C4-2B (cell line): ENCODE data around the gene CHN2.

Experiments
- H3K27ac ChIP-seq: fragments of 450-650 bp; 2 replicates; pipeline ENCODE4 v1.5.1; 2017
- CTCF ChIP-seq: fragments of 450-650 bp; conservative IDR thresholded peaks from 2 replicates; pipeline ENCODE4 v1.5.1; 2017; ENCODE audit warnings: mild to moderate bottlenecking
- ZFX ChIP-seq: fragments of 450-650 bp; IDR thresholded peaks from 2 replicates; pipeline ENCODE4 v1.6.1; 2017

The CHN2 gene

DNA sequence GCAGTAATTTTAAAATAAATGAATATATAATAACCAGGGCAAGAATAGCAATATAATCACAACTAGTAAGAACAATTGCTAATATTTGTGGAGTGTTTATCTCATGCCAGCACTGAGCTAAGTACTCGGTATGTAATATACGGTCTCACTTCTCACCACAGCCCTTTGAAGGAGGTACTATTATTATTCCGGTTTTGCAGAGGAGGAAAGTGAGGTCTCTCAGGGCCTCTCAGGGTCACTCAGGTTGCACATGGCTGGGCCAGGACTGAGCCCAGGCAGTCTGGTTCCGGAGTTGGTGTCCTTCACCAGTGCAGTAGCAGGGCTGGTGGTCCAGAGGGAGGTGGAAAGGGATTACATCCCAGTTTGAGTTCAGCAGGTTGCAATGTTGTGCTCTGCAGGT lies 80.9 kb downstream of the CHN2 start:
- no peak overlapping the region for H3K27ac ChIP-seq
- TF ChIP-seq ZFX (no peak), CTCF (no peak)

DNA sequence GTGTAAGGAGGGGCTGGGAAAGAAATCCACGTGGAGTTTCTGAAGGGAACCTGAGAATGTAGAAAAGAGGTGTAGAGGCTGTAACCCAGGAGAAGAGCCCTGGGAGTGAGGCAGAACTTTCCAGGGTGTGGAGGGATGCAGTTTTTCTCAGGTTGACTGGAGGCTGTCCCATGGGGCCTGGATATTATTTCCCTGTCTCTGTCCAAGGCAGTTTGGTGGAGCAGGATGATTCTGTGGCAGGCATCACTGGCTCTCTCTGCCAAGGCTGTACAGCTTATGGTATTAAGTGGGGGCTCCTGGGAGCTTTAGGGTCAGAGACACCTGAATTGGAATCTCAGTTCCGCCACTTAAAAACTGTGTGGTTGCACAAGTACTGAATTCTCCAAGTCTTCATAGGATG lies 81.6 kb downstream of the CHN2 start:
- no peak overlapping the region for H3K27ac ChIP-seq

GRCh38 chr7:29276806-29277205 lies 82.2 kb downstream of the CHN2 start:
- no peak for TF ChIP-seq CTCF
- no peak for TF ChIP-seq ZFX
- H3K27ac ChIP-seq, result no peak overlapping the region

More for the DNA sequence above, 81.6 kb downstream of the CHN2 start:
- TF ChIP-seq ZFX, result no peak
- TF ChIP-seq CTCF, result no peak

- TF ChIP-seq CTCF (no peak), ZFX (no peak)
- no peak overlapping the region for H3K27ac ChIP-seq
These were observed 83.1 kb downstream of the CHN2 start for GRCh38 chr7:29277436-29278215.

DNA sequence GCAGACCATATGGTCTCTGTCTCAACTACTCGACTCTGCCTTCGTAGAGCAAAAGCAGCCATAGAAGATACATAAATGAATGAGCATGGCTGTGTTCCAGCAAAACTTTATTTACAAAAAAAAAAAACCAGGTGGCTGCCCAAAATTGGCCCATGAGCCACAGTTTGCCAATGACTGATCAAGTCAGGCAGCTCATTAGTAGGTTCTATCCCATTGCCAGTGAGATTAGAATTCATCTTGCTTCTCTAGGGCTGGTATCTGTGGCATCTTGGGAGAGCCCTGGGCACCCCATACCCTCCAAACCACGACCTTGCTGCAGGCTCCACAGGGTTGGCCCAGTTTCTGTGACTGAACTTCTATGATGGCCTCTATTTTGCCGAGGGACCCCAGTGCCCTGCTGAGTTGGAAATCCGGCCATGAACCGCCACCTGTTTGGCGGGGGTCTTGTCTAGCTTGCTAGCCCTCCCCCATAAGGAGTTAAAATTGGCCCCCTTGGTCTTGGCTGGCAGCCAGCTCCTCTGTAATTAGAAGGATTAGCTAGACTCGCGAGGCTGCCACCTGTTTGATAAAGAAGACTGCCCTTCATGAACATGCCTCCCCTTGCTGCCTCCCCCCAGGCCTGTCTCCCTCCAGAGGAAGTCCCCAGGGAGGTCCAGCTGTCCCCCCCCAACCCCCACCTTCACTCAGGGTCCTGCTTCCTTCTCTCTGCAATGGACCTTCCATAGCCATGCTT lies 83.9 kb downstream of the CHN2 start:
- H3K27ac ChIP-seq, result no peak overlapping the region
- no peak for TF ChIP-seq CTCF
- no peak for TF ChIP-seq ZFX

DNA sequence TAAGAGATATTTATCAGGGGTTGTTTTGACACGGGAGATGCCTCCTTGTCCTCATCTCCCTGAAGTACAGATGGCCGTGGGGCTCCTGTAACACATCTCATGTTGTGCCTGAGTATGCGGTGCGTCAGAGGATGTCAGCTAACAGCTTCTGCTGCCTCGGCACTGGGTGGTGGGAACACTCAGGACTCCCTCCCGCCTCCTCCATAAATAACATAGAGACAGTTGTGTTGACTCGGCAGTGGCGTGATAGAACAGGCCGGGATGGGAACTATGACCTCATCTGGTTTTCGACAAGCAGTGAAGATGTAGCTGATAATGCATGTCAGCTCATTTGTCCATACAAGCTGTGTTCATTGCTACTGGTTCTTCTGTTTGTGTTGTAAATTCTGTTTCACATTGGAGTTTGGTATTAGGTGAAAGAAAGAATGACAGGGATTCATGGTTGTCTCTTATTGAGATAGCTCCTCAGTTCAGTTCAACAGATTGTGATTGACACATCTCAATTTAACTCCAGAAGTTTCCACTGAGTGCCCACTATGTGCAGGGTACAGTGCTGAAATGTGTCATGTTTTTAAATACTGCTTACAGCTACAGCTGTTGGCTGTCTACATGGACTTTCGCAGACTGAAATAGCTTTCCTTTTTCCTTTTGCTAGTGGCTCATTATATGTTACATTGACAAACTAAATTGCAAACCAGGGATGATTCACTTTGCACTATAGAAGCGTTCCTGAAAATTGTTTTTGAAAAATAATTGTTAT lies 87.4 kb downstream of the CHN2 start:
- TF ChIP-seq ZFX, result no peak
- no peak for TF ChIP-seq CTCF
- no peak overlapping the region for H3K27ac ChIP-seq

DNA sequence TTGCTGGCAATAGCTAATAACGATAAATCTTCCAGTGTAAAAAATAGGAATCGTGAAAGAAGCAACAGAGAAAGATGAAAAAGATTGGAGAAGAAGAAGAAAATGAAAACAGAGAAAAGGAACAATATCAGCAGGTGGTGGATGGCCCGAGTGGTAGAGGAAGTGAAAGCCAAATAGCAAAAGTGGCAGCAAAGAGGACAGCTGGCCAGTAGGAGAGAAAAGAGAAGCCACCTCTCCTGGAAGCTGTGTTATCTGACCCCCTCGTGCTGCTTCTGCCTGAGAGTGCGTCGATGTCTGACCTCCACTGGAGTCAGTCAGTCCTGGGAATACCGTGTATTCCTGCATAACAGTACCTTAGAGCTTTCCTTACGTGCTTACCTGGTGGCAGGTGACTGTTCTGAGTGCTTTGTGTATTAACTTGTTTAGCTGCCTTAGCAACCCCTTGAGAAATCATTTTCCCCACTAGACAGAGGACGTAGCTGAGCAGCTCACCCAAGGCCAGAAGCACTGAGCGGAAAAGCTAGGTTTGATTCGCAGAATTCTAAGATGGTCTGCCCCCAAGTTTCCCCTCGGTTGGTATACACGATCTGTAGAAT lies 88.3 kb downstream of the CHN2 start:
- no peak overlapping the region for H3K27ac ChIP-seq
- TF ChIP-seq CTCF (no peak), ZFX (no peak)
